K562 (cell line): ENCODE results near the gene SORCS1. TPM values are rescaled to one million over a fixed set of nuclear protein-coding genes. Genes with fewer than 3 reads are reported as not detected.

Experiments used
- ATF4 ChIP-seq: fragments of 450-650 bp; formaldehyde crosslinking; IDR thresholded peaks from 2 replicates; pipeline ENCODE4 v1.4.0; 2022; ENCODE audit warnings: mild to moderate bottlenecking, moderate library complexity
- NCOR1 ChIP-seq: fragments of 450-650 bp; IDR thresholded peaks from 2 replicates; pipeline ENCODE4 v1.6.1; 2016; ENCODE audit warnings: mild to moderate bottlenecking, moderate library complexity
- PATZ1 ChIP-seq: fragments of 250-450 bp; sonication (Bioruptor Pico); IDR thresholded peaks from 2 replicates; pipeline ENCODE4 v1.5.0; 2020; ENCODE audit warnings: mild to moderate bottlenecking, borderline replicate concordance
- SNAPC5 ChIP-seq: fragments of 250-450 bp; sonication (Bioruptor Pico); IDR thresholded peaks from 2 replicates; pipeline ENCODE4 v1.8.0; 2021; ENCODE audit warnings: moderate library complexity, mild to moderate bottlenecking, inconsistent platforms
- TSHZ1 ChIP-seq: fragments of 250-450 bp; sonication (Bioruptor Pico); IDR thresholded peaks from 2 replicates; pipeline ENCODE4 v1.4.0; 2020; ENCODE audit warnings: mild to moderate bottlenecking, moderate library complexity
- ZBTB49 ChIP-seq: sonication (generic); formaldehyde crosslinking; IDR thresholded peaks from 2 replicates; pipeline ENCODE4 v1.8.0; 2022; ENCODE audit warnings: missing genetic modification reagents, mild to moderate bottlenecking, borderline replicate concordance
- ZNF165 ChIP-seq: fragments of 250-450 bp; sonication (Bioruptor Pico); IDR thresholded peaks from 2 replicates; pipeline ENCODE4 v1.4.0; 2020; ENCODE audit warnings: borderline replicate concordance
- ZNF699 ChIP-seq: fragments of 250-450 bp; sonication (Bioruptor Pico); IDR thresholded peaks from 2 replicates; pipeline ENCODE4 v1.8.0; 2021; ENCODE audit warnings: mild to moderate bottlenecking, moderate library complexity; ENCODE audit not compliant: insufficient replicate concordance
- ZNF75A ChIP-seq: fragments of 450-650 bp; formaldehyde crosslinking; IDR thresholded peaks from 2 replicates; pipeline ENCODE4 v1.4.0; 2020; ENCODE audit warnings: mild to moderate bottlenecking
- polyA plus RNA-seq, 8 experiments: library from polyadenylated mRNA; depleted of rRNA in 4 of 8; stranded (reverse) in 5 of 8; unstranded in 3 of 8; fragments of >200 nt; fragmentation: Nextera tagmentation in 2 of 8; fragmentation: Illumina TruSeq in 1 of 8; extraction: Ambion mirVana in 2 of 8; extraction: Trizol in 1 of 8; gene quantifications; 2 replicates each; pipeline versions ENCODE4 v1.2.1 to v1.2.3, GENCODE V29; 2011 to 2014; ENCODE audit warnings: inconsistent platforms in 1 of 8, missing spikeins in 1 of 8
- total RNA-seq, 7 experiments: library from RNA; depleted of rRNA in 6 of 7; stranded (reverse); fragments of >200 nt in 6 of 7; fragmentation: Illumina TruSeq in 2 of 7; extraction: Trizol in 2 of 7; gene quantifications; 2 replicates each; pipeline versions ENCODE4 v1.2.1 to v1.2.3, GENCODE V29; 2011 to 2021; ENCODE audit warnings: low replicate concordance in 1 of 7

SORCS1 gene
- total and polyA plus RNA-seq, 9 of the 15 experiments (the other 6 are each of a cell fraction or from before 2014, with no cell fraction given), result 1.5 to 3.9 (median 2.7) TPM

- no peak for TF ChIP-seq ZBTB49 (CRISPR knock-in tag)
- TF ChIP-seq NCOR1, result peak; percentile 51
- TF ChIP-seq ZNF165 (CRISPR knock-in tag), result no peak
- no peak for TF ChIP-seq ATF4
- TF ChIP-seq PATZ1 (CRISPR knock-in tag), result no peak
- no peak for TF ChIP-seq SNAPC5 (CRISPR knock-in tag)
- TF ChIP-seq TSHZ1, result no peak
- no peak for TF ChIP-seq ZNF699
- no peak for TF ChIP-seq ZNF75A (CRISPR knock-in tag)
These were observed 168.0 kb downstream of the SORCS1 start (continued) for GRCh38 chr10:106996510-106996909.
